CD4-positive, alpha-beta T cell treated with Interferon gamma for 1 hour (primary cell): ENCODE measurements around the gene NFATC4.

Experiments used
- DNase-seq: peaks from one replicate; pipeline ENCODE4 v3.0.0-alpha.2; 2020

The NFATC4 gene

DNA sequence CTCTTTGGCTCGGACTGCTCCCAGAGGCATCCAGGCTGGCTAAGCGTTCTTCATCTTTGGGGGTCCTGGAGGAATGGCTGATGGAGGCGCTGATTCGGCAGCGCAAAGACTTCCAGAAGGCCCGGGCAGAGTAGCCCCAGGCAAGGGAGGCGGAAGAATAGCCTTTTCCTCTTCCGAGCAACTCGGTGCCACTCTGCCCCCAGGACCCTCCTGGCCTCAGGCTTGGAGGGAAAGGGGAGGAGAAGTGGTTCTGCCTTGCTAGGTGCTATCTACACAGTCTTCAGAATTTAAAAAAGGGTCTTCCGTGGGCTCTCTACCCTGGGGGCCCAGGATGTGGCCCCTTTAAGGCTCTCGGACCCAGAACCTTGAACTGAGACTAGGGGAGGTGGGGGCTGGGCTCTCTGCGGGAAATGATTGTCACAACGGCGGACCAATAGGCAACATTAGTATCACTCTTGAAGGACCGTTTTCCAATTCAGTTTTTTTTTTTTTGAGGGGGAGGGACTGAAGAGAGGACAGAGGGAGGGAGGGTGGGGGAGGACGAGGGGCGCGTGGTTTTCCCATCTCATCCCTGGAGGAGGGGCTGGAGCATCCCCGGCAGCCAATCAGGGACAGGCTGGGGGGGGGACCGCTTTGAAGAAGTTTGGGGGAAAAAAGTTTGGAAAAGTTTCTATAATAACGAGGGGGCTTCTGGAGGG lies at the start of gene NFATC4:
TSS of gene NFATC4 (plus strand) at position 671 of the 698 bp plus-strand sequence. CDS start 157 bp downstream, outside the sequence.
- no peak for DNase-seq

DNA sequence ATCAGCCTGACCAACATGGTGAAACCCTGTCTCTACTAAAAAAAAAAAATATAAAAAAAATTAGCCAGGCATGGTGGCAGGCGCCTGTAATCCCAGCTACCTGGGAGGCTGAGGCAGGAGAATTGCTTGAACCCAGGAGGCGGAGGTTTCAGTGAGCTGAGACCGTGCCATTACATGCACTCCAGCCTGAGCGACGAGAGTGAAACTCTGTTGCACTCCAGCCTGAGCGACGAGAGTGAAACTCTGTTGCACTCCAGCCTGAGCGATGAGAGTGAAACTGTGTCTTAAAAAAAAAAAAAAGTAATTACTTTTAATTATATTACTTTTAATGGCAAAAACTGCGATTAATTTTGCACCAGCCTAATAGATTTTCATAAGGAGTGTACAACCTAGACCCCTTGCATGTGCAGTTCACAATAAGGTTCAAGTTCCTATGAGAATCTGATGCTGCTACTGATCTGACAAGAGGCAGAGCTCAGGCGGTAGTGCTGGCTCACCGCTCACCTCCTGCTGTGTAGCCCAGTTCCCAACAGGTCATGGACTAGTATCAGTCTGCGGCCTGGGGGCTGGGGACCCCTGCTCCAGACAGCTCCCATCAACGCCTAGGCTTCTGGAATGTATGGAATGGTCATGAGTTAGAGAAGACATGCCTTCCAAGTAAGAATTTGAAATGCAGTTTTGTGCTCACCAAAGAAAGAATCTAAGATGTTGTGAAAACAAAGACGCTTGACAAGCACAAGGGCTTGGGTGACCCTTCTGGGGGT lies 46.6 kb upstream of the NFATC4 start:
- DNase-seq, result no peak

GRCh38 chr14:24322672-24323071 lies 45.3 kb upstream of the NFATC4 start:
- DNase-seq, result no peak

GRCh38 chr14:24323341-24323740 lies 44.6 kb upstream of the NFATC4 start:
- DNase-seq, result no peak

- DNase-seq, result no peak
These were observed 44.0 kb upstream of the NFATC4 start for GRCh38 chr14:24324024-24324423.

- DNase-seq, result no peak
These were observed 42.9 kb upstream of the NFATC4 start for GRCh38 chr14:24325041-24325530.

DNA sequence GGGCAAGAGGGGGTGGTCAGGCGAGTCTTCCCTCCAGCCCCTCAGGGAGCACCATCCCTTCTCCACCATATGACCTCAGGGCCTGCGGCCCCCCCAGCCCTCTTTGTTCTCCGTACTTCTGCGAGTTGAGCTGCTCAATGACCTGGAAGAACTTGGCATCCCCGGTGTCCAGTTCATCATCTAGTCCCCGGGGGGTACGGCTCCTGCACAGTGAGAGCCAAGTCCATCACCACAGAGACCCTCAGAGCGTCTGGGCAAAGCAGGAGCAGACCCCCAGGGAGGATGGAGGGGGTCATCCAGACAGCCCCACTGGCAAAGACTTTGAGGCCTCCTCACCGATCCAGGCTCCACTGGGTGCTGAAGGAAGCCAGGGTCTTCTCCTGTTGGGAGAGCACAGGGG lies 42.0 kb upstream of the NFATC4 start:
- no peak for DNase-seq

- DNase-seq, result no peak
These were observed 40.7 kb upstream of the NFATC4 start for GRCh38 chr14:24327303-24327702.

- peak; percentile 39 for DNase-seq
These were observed 40.1 kb upstream of the NFATC4 start for GRCh38 chr14:24327914-24328313.

DNA sequence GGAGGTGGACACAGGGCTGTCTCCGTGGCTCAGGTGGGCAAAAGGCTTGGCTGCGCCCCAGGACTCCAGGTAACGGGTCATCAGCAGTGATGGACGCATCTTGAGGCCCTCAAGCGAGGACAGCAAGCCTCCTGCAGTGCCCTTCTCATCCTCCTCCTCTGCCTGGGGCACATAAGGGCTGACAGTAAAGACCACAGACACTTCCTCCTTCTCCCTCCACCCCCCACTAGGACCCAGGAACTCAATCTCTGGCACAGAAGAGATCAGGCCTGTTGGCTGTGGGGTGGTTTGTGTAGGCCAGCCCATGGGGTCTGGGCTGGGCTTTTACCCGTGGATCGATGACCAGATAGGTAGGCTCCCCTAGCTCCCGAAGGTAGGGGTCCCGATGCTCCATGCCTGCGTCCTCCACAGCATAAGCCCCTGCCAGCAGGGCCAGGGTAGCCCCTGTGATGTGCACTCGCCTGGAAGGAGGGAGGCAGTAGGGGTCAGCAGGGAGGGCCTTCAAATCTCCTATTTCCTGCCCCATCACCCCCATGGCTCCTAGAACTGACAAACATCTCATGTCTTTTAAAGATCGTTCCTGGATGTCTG lies 38.8 kb upstream of the NFATC4 start:
- DNase-seq, result no peak

DNA sequence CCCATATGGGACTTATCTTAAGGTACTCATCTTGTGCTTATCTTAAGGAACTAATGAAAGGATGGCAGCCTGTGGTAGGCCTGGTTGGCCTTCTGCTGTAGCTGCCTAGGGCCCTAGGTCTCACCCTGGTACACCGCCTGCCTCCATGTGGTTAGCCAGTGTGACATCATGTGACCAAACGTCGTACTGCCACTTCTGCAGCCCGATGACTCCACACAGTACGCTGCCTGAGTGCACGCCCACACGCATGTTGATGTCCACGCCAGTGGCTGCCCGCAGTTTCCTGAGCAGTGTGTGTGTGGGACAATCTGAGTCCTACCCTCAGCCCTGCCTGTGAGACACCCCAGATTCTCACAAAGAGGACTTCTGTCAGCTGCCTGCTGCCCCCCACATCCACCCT lies 38.2 kb upstream of the NFATC4 start:
- peak; percentile 83 for DNase-seq

GRCh38 chr14:24330973-24331674 lies 36.9 kb upstream of the NFATC4 start:
- no peak for DNase-seq

DNA sequence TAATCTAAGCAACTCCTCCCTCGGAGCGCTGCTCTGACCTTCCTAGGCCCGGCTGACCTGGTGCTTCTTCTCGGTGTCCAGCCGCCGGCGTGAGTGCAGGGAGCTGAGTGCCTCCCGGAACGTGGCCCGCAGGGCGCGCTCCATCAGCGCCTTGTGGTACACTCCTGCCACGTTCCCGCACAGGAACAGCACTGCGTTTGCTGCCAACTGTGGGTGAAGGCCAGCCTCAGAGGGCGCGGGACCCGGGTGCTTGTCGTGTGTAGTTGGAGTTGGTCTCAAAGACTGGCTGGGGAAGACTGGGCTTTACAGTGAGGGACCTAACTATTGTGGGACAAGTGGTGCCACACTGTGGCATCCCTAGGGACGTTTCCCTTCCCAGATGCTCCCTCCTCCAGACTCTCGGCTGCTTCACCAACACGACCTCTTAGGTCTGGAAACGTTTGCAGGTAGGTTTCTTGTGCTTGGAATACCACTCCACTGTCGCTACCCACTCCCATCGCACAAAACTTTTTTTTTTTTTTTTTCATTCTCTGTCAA lies 36.2 kb upstream of the NFATC4 start:
- no peak for DNase-seq

GRCh38 chr14:24332268-24332993 lies 35.6 kb upstream of the NFATC4 start:
- DNase-seq, result peak; percentile 89

GRCh38 chr14:24334431-24335291 lies 33.3 kb upstream of the NFATC4 start, which contains the start of gene ADCY4:
Gene ADCY4, minus strand, starts transcription at chr14:24335071. Its CDS starts 419 bp downstream, at chr14:24334652.
- no peak for DNase-seq

GRCh38 chr14:24335461-24336171 lies 32.4 kb upstream of the NFATC4 start:
- DNase-seq, result no peak

DNA sequence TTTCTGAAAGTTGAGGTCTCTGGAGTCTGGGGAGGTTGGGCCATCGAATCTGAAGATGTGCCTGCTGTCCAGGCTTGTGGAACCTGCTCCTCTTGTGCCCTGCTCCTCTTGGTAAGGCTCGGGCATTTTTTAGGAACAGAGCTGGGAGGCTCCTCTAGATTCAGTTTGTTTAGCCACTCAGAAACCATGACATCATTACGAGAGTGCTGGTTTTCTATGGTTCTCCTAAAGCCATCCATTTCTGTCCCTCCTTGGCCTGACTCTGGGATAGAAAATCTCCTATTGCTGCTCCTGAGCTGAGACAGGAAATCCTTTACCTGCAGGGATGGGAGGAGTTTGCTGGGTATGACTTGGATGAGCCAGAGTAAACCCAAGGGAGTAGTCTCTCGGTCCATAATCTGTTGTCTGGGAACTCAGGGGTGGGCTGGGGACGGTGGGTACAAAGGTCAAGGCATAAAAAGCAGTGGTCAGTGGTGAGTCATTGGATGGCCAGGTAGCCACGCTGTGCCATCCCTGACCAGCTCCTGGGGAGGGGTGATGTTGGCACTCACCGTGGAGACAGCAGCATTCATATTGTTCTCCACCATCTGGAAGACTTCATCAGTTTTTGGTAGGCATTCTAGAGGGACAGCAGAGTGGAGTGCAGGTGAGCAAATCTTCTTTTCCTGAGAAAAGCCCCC lies 30.7 kb upstream of the NFATC4 start:
- no peak for DNase-seq

GRCh38 chr14:24337824-24338175 lies 30.2 kb upstream of the NFATC4 start:
- no peak for DNase-seq

DNA sequence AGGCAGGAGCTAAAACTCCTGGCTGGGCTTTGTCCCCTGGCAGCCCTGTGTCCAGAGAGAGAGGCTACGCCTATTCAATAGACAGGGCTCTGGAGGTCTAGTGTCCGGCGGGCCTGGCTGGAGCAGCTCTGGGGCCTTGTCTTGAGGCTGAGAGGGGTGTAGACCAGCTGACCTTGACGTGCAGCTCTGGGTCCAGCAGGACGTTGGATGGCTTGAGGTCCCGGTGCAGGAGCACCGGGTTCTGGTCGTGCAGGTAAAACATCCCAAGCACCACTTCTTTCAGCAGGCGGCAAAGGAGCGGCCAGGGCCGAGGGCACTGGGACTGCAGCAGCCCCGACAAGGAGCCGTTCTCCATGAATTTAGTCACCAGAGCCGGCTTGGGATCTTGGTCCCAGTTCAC lies 29.1 kb upstream of the NFATC4 start:
- DNase-seq, result no peak
